ENCODE data around the gene RAB29. TPM values are rescaled to one million over a fixed set of nuclear protein-coding genes. Genes with fewer than 3 reads are reported as not detected.

The RAB29 gene
- total RNA-seq, 1 donor, result 43.2 TPM

DNA sequence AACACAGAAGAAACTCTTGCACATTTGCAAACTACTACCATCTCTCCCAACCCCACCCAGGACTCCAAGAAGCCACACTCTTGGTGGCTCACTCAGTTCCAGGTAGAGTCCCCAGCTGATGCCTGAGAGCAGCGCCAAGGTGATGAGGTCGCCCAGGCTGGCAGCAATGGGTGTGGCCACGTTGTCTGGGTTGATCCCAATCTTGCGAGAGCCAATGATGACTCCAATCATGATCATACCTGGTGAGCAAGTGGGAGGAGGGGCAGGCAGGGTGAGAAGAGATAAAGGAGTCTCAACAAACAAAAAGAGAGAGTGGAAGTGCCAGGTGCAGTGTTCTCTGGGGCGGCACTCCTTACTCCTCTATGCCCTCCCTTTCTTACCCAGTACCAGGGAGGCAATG, 23.3 kb upstream of the RAB29 start:
- H3K4me3 ChIP-seq (ENCODE audit: low read depth, low read length), result no peak overlapping the region
- no peak for DNase-seq (ENCODE audit: low read depth)
- TF ChIP-seq, protein P1, sequence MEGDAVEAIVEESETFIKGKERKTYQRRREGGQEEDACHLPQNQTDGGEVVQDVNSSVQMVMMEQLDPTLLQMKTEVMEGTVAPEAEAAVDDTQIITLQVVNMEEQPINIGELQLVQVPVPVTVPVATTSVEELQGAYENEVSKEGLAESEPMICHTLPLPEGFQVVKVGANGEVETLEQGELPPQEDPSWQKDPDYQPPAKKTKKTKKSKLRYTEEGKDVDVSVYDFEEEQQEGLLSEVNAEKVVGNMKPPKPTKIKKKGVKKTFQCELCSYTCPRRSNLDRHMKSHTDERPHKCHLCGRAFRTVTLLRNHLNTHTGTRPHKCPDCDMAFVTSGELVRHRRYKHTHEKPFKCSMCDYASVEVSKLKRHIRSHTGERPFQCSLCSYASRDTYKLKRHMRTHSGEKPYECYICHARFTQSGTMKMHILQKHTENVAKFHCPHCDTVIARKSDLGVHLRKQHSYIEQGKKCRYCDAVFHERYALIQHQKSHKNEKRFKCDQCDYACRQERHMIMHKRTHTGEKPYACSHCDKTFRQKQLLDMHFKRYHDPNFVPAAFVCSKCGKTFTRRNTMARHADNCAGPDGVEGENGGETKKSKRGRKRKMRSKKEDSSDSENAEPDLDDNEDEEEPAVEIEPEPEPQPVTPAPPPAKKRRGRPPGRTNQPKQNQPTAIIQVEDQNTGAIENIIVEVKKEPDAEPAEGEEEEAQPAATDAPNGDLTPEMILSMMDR (IDR thresholded peaks at IDR 0.05; ENCODE audit: insufficient read depth, low read depth, low read length), result no peak

DNA sequence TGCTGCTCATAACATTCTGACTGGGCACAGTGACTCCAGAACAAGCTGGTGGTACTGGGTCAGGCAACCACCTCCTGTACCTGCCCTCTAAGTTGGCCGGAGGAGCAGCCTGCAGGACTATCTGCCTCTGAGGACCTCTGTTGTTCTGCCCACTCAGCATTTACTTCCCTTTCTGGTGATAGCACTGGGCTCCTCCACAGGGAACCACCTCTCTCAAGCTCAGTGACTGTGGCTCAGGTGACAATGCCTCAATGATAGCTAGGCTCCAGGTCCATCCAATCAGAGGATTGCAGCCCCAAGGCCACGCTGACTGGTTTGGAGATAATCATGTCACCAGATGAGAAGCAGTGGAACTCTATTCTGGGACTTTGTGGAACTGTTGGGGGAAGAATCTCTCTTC, 21.9 kb upstream of the RAB29 start:
- TF ChIP-seq, protein P1 (IDR thresholded peaks at IDR 0.05; ENCODE audit: insufficient read depth, low read depth, low read length), result no peak
- no peak for DNase-seq (ENCODE audit: low read depth)
- H3K4me3 ChIP-seq (ENCODE audit: low read depth, low read length), result no peak overlapping the region

DNA sequence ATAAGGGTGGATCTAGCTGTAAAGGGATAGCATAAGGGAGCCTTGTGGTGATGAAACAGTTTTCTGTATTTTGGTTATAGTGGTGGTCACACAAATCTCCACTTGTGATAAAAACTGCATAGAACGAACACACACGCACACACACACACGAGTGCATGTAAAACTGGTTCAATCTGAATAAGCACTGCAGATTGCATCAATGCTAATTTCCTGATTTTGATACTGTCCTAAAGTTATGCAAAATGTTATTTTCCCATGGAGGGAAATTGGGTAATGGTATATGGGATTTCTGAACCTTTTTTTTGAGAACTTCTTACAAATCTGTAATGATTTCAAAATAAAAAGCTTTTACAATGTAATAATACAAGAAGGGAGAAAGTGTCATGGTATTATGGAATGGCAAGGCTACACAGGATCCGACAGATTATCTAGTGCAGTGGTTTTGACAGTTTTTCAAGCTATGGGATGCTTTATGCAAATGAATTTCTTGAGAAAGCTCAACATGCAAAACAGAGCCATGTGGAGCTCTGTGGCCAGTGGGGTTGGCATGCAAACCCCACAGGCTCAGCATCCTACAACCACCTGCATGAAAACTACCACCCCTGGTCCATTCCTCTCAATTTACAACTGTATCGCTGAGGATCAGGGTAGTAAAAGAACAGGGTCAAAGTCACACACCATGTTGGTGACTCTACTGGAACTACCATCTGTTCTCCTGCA, 18.9 kb upstream of the RAB29 start:
- DNase-seq (ENCODE audit: low read depth), result no peak
- TF ChIP-seq, protein P1 (IDR thresholded peaks at IDR 0.05; ENCODE audit: insufficient read depth, low read depth, low read length), result no peak
- H3K4me3 ChIP-seq (ENCODE audit: low read depth, low read length), result no peak overlapping the region

DNA sequence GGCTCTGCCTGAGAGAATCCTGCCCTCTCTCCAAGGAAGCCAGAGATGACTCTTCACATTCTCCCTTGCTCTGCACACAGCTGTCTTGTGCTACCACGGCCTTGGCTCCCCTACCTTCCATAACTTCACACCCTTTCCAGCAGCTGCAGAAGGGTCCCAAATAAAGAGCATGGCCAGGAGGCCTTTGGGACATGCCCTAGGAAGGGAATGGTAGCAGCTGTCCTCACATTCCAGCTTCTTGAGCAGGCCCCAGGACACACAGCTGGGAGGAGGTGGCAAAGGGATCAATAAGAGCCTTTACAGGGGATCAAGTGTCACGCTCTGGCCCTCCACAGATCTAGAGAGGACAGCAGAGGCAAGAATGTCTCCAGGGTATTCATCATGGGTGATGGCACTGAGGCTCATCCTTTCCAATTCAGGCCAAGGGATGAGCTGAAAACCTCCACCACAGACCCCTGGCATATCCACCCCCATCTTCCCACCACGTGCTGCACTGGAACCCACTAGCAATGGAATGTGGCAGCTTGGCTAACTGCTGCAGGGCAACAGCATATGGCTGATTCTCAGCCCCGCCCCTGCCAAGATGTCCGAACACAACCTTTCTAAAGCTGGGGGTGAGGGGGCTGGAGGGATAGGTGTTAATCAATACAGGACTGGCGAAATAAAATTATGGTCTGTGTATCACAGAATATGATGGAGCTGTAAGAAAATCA, 17.8 kb upstream of the RAB29 start:
- DNase-seq (ENCODE audit: low read depth), result no peak

DNA sequence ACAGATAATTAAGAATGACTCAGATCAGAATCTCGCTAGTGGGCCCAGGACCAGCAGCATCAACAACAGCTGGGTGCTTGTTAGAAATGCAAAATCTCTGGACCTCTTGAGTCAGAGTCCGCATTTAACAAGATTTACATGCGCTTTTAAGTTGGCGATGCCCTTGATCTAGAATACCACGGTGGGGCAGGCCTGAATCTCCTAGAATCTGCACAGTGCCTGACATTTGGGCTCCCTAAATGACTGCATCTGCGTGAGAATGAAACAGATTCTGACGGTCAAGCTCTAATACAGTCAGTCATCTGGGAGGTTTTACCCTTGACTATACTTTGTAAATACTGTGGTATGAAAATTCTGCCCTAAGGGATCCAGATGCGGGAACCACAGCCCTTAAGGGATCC, 17.2 kb upstream of the RAB29 start:
- TF ChIP-seq, protein P1 (IDR thresholded peaks at IDR 0.05; ENCODE audit: insufficient read depth, low read depth, low read length), result no peak
- DNase-seq (ENCODE audit: low read depth), result no peak
- no peak overlapping the region for H3K4me3 ChIP-seq (ENCODE audit: low read depth, low read length)

More for the DNA sequence above, 17.8 kb upstream of the RAB29 start:
- TF ChIP-seq, protein P1 (IDR thresholded peaks at IDR 0.05; ENCODE audit: insufficient read depth, low read depth, low read length), result no peak
- no peak overlapping the region for H3K4me3 ChIP-seq (ENCODE audit: low read depth, low read length)

DNA sequence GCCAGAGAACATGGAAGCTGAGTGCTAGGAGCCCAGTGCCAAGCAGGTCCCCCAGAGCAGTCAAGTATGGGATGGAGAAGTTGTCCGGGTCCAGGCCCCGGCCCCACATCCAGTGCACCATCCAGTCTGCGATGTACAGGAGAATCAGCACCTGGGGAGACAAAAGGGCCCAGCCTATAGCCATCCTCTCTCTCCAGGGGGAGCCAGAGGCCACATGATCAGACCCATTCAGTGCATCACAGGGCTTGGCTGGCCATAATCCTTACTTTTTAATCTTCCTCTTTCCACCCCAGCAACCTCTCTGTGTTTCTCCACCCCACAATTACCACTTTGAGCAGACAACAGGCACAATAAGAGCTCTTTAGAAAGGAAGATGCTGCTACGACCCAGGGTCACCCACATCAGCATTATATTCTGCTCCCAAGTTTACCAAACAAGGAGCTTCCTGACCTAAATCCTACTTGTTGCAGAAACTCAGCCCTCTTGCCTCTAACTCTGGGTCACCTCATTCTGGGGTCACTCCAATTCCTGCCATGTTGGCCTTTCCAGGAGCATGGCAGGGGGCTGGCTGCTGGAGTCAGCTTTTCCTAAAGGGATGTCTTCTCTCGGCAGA, 16.4 kb upstream of the RAB29 start:
- TF ChIP-seq, protein P1 (IDR thresholded peaks at IDR 0.05; ENCODE audit: insufficient read depth, low read depth, low read length), result peak; percentile 89
- H3K4me3 ChIP-seq (ENCODE audit: low read depth, low read length), result no peak overlapping the region
- peak; percentile 48 for DNase-seq (ENCODE audit: low read depth)

All from fibroblast of villous mesenchyme (primary cell).